Naive thymus-derived CD4-positive, alpha-beta T cell (primary cell): Measurements from ENCODE around the gene RSAD1. TPM values are rescaled to one million over a fixed set of nuclear protein-coding genes. Genes with fewer than 3 reads are reported as not detected.

ENCODE experiments used
- ATAC-seq: fragments of 150-1000 bp; cut with Tn5 transposase; 2 replicates; pipeline ENCODE4 v1.10.0; 2021; ENCODE audit warnings: mild to moderate bottlenecking, moderate library complexity
- CTCF ChIA-PET: fragments of 350-600 bp; sonication (Branson Sonifier 250); formaldehyde crosslinking; loops from one replicate; lab custom pipeline; 2021; ENCODE audit warnings: antibody characterized with exemption; lab: Charles Lee
- POLR2A ChIA-PET: fragments of 350-600 bp; sonication (Branson Sonifier 250); formaldehyde crosslinking; loops from one replicate; lab custom pipeline; 2021; ENCODE audit warnings: antibody characterized with exemption, inconsistent platforms; lab: Charles Lee
- DNase-seq, 9 donors: peaks; one replicate each; pipeline versions ENCODE4 v3.0.0 to v3.0.0-alpha.2; 2020 to 2022; ENCODE audit warnings: mixed read lengths in 1 of 9
- H3K27ac ChIP-seq: one replicate; pipeline ENCODE4 v1.7.0; 2013; ENCODE audit warnings: mild to moderate bottlenecking, low read depth, low read length, moderate library complexity
- H3K27me3 ChIP-seq, 2 donors: one replicate each; pipeline ENCODE4 v1.7.0; 2013; ENCODE audit warnings: low read length in 2 of 2, mild to moderate bottlenecking in 2 of 2, moderate library complexity in 2 of 2; ENCODE audit not compliant: control insufficient read depth in 2 of 2, insufficient read depth in 2 of 2
- H3K36me3 ChIP-seq, 3 experiments: 1 replicate in 2 of 3; 2 replicates in 1 of 3; pipeline ENCODE4 v1.7.0; 2013; ENCODE audit warnings: low read length in 3 of 3, mild to moderate bottlenecking in 3 of 3, moderate library complexity in 1 of 3; ENCODE audit not compliant: insufficient read depth in 3 of 3, control insufficient read depth in 2 of 3
- H3K4me1 ChIP-seq, 2 donors: one replicate each; pipeline ENCODE4 v1.7.0; 2013; ENCODE audit warnings: low read length in 2 of 2, mild to moderate bottlenecking in 2 of 2, moderate library complexity in 1 of 2; ENCODE audit not compliant: control insufficient read depth in 2 of 2, insufficient read depth in 2 of 2
- H3K4me3 ChIP-seq: 2 replicates; pipeline ENCODE4 v1.7.0; 2013; ENCODE audit warnings: mild to moderate bottlenecking, low read length
- H3K9me3 ChIP-seq, 3 experiments: 1 replicate in 2 of 3; 2 replicates in 1 of 3; pipeline ENCODE4 v1.7.0; 2013; ENCODE audit warnings: low read length in 3 of 3; ENCODE audit not compliant: control insufficient read depth in 2 of 3
- H3K27ac Mint-ChIP-seq, 9 donors: one replicate each; pipeline ENCODE4 v1.8.0; 2020 to 2022; ENCODE audit warnings: mixed read lengths in 9 of 9, mild to moderate bottlenecking in 8 of 9, moderate library complexity in 5 of 9, inconsistent platforms in 2 of 9
- H3K27me3 Mint-ChIP-seq, 5 donors: one replicate each; pipeline ENCODE4 v1.8.0; 2021 to 2022; ENCODE audit warnings: mixed read lengths in 5 of 5, mild to moderate bottlenecking in 1 of 5
- H3K36me3 Mint-ChIP-seq, 5 donors: one replicate each; pipeline ENCODE4 v1.8.0; 2020 to 2022; ENCODE audit warnings: mixed read lengths in 5 of 5, mild to moderate bottlenecking in 3 of 5, inconsistent platforms in 1 of 5
- H3K4me1 Mint-ChIP-seq, 7 donors: one replicate each; pipeline ENCODE4 v1.8.0; 2020 to 2022; ENCODE audit warnings: mixed read lengths in 7 of 7, mild to moderate bottlenecking in 3 of 7, inconsistent platforms in 1 of 7
- H3K4me3 Mint-ChIP-seq, 10 donors: one replicate each; pipeline ENCODE4 v1.8.0; 2020 to 2022; ENCODE audit warnings: mild to moderate bottlenecking in 10 of 10, mixed read lengths in 10 of 10, moderate library complexity in 6 of 10, inconsistent platforms in 2 of 10
- H3K9me3 Mint-ChIP-seq, 11 donors: one replicate each; pipeline ENCODE4 v1.8.0; 2020 to 2022; ENCODE audit warnings: mixed read lengths in 11 of 11, mild to moderate bottlenecking in 4 of 11, inconsistent platforms in 1 of 11, moderate library complexity in 1 of 11
- intact Hi-C, 2 donors: fragments of 100-400 bp; cut with micrococcal nuclease; formaldehyde crosslinking; loops; one replicate each; pipeline ENCODE4 v1.15.1; 2023
- polyA plus RNA-seq, 2 donors: library from polyadenylated mRNA; unstranded; fragments of 300-500 nt; fragmentation: Illumina TruSeq; gene quantifications; one replicate each; pipeline ENCODE4 v1.2.3, GENCODE V29; 2021
- total RNA-seq, 6 experiments: library from RNA in 5 of 6; stranded (reverse) in 5 of 6; gene quantifications; 1 replicate in 5 of 6; 2 replicates in 1 of 6; pipeline ENCODE4 v1.2.3 and lab custom pipeline; 2021 to 2026

Gene RSAD1
- total and polyA plus RNA-seq, 7 experiments from 2014 or later = 38.3 to 91.0 (median 56.8) TPM

DNA sequence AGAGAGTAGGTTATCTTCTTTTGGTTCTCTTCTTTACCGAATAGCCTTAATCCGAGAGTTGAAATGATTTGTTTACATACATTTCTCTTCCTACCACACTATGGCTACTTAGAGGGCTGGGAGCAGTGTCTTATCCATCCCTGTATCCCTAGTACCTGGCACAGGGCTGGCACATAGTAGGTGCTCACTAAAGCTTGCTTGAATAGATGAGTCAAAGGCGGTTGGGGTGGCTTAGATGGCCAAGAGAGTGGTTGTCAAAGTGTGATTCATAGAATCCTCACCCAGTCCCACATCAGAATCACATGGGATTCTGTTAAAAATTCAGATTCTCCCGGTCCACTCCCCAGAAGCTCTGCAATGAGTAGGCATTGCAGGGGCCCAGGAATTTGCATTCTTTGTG, 21.0 kb upstream of the RSAD1 start:
- Histone ChIP-seq H3K27ac (no peak overlapping the region), H3K4me3 (no peak overlapping the region), H3K36me3 (no peaks in the 10 kb centered on the region), H3K4me1 (no peaks in the 10 kb centered on the region), H3K9me3 (no peaks in the 10 kb centered on the region), H3K27me3 (no peaks in the 10 kb centered on the region)
- intact Hi-C loops = no loop called here
- Mint-ChIP-seq H3K27ac (no peak overlapping the region), H3K4me1 (peaks cover 0 to 4% (median 0%) of the 10 kb centered on the region in 7 donors), H3K36me3 (peaks cover 0 to 4% (median 0%) of the 10 kb centered on the region in 5 donors), H3K27me3 (no peaks in the 10 kb centered on the region), H3K4me3 (no peak overlapping the region), H3K9me3 (no peaks in the 10 kb centered on the region)
- ChIA-PET CTCF (no interaction called here), POLR2A (no interaction called here)
- ATAC-seq = no peak
- DNase-seq = no peak

DNA sequence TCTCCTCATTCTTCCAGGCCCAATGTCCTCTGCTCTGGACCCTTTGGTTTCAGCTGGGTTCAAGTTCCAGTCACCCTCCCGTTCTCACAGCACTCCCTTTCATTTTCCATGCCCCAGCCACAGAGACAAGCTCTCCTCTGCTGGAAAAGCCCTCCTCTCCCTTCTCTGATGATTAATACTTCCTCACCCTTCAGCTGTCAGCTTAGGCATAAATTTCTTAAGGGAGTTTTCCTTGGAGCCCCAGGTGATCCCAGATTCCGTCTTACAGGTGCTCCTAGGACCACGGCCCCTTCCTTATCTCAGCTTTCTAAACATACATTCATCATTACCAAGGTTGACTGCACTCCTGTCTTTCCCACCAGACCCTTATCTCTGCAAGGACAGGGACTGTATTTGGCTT, 20.4 kb upstream of the RSAD1 start:
- CTCF ChIA-PET = no interaction called here
- Mint-ChIP-seq H3K27me3 (no peaks in the 10 kb centered on the region), H3K36me3 (peaks cover 0 to 4% (median 0%) of the 10 kb centered on the region in 5 donors), H3K27ac (no peak overlapping the region), H3K4me3 (no peak overlapping the region), H3K9me3 (no peaks in the 10 kb centered on the region), H3K4me1 (peaks cover 0 to 2% (median 0%) of the 10 kb centered on the region in 7 donors)
- ATAC-seq = no peak
- no peaks in the 10 kb centered on the region for H3K4me1 ChIP-seq
- no peak overlapping the region for H3K27ac ChIP-seq
- no peaks in the 10 kb centered on the region for H3K36me3 ChIP-seq
- no peak for DNase-seq
- POLR2A ChIA-PET = no interaction called here
- no peaks in the 10 kb centered on the region for H3K9me3 ChIP-seq
- no peak overlapping the region for H3K4me3 ChIP-seq
- no peaks in the 10 kb centered on the region for H3K27me3 ChIP-seq
- intact Hi-C loops = no loop called here

DNA sequence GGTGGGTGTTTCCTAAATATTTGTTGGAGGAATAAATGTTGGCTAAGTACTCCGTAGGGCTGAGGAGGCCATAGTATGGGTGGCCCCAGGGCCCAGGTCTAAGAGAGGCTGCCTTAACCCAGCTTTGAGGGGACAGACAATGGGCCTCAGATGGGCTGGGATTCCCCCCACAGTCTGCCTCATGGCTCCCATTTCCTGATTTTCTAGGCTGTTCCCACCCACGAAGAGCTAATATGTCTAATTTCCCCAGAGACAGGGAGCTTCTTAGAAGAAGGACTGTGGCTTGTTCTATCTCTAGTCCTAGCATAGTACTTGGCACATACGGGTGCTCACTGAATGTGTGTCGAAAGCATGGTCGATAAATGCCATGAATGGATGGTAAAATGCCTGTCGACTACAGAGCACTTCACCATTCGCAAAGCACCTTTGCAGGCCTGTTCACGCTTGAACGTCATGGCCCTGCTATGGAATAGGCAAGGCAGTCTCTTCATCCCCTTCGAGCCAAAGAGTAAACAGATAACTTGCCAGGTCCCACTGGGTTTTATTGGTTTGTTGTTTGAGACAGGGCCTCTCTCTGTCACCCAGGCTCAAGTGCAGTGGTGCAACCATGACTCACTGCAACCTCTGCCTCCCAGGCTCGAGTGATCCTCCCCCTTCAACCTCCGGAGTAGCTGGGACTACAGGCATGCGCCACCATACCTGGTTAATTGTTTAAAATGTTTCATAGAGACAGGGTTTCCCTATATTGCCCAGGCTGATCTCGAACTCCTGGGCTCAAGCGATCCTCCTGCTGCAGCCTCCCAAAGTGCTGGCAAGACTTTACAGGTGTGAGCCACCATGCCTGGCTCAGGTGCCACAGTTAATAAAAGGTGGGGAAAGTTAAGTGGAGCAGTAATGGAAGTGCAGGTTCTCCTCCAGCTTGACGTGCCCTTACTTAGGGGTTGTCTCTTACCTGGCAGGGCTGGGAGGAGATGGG, 19.7 kb upstream of the RSAD1 start:
- H3K27ac Mint-ChIP-seq = peak overlapping the region in 1 of 9 donors; percentile 28
- Histone ChIP-seq H3K27me3 (no peaks in the 10 kb centered on the region), H3K4me1 (no peaks in the 10 kb centered on the region), H3K27ac (no peak overlapping the region), H3K4me3 (no peak overlapping the region), H3K36me3 (no peaks in the 10 kb centered on the region), H3K9me3 (no peaks in the 10 kb centered on the region)
- POLR2A ChIA-PET = no interaction called here
- DNase-seq (no peak), ATAC-seq (no peak)
- intact Hi-C loops = no loop called here
- CTCF ChIA-PET = no interaction called here
- H3K4me3 Mint-ChIP-seq = no peak overlapping the region
- H3K4me1 Mint-ChIP-seq = peaks cover 0 to 2% (median 0%) of the 10 kb centered on the region in 7 donors
- peaks cover 0 to 4% (median 0%) of the 10 kb centered on the region in 5 donors for H3K36me3 Mint-ChIP-seq
- no peaks in the 10 kb centered on the region for H3K9me3 Mint-ChIP-seq
- no peaks in the 10 kb centered on the region for H3K27me3 Mint-ChIP-seq

DNA sequence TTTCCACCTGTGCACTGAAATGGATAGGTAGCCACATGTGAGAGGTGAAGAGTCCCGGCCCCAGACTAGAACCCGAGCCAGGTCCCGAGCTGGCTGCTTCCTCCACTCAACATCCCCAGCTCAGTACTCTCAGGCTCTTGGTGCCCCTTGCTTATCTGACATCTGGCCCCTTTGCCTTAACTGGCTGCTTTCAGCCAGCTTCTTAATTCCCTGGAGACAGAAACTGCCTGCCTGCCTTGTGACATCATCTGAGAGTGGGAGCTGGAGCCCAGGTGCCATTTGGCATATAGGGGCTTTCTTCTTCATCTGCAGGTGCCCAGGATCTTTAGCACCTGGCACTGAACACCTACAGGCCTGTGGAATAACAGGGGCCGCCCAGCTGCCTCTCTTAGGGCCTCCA, 18.9 kb upstream of the RSAD1 start:
- no peak overlapping the region for H3K27ac ChIP-seq
- H3K4me3 ChIP-seq = no peak overlapping the region
- no peaks in the 10 kb centered on the region for H3K27me3 Mint-ChIP-seq
- intact Hi-C loops = no loop called here
- H3K4me1 ChIP-seq = no peaks in the 10 kb centered on the region
- no peak for DNase-seq
- H3K36me3 ChIP-seq = no peaks in the 10 kb centered on the region
- H3K27me3 ChIP-seq = no peaks in the 10 kb centered on the region
- CTCF ChIA-PET = no interaction called here
- POLR2A ChIA-PET = no interaction called here
- H3K36me3 Mint-ChIP-seq = peaks cover 0 to 4% (median 0%) of the 10 kb centered on the region in 5 donors
- no peak for ATAC-seq
- H3K27ac Mint-ChIP-seq = no peak overlapping the region
- no peaks in the 10 kb centered on the region for H3K9me3 ChIP-seq
- H3K4me3 Mint-ChIP-seq = no peak overlapping the region
- H3K4me1 Mint-ChIP-seq = peaks cover 0 to 2% (median 0%) of the 10 kb centered on the region in 7 donors
- no peaks in the 10 kb centered on the region for H3K9me3 Mint-ChIP-seq

DNA sequence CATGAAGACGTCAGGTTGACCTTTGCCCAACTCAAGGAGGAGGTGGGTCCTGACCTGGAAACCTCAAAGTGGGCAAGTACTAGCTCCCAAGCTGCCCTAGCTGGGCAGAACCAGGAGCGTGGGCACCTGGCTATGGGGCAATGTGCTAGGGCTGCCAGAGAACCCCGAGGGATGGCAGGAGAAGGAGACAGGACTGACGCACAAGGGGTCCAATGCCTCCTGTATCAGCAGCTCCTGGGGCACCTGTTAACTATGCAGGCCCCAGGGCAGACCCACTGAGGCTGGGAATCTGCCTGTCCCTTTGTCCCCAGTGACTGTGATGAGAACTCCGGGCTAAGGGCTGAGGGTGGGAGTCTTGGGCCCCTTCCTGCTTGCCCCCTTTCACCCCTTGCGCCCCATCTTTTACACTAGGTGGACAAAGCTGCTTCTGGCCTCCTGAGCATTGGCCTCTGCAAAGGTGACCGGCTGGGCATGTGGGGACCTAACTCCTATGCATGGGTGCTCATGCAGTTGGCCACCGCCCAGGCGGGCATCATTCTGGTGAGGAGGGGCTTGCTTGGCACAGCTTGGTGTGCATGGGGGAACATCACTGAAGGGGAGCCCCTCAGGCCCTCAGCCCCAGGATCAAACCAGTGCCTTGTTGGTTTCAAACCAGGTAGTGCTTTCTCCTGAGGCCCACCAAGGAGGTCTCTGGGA, 17.7 kb upstream of the RSAD1 start:
- Histone ChIP-seq H3K4me3 (no peak overlapping the region), H3K27me3 (no peaks in the 10 kb centered on the region), H3K27ac (no peak overlapping the region), H3K4me1 (no peaks in the 10 kb centered on the region), H3K9me3 (no peaks in the 10 kb centered on the region), H3K36me3 (no peaks in the 10 kb centered on the region)
- H3K4me1 Mint-ChIP-seq = peaks cover 0 to 2% (median 0%) of the 10 kb centered on the region in 7 donors
- no peaks in the 10 kb centered on the region for H3K27me3 Mint-ChIP-seq
- CTCF ChIA-PET = no interaction called here
- no peak overlapping the region for H3K4me3 Mint-ChIP-seq
- H3K36me3 Mint-ChIP-seq = peaks cover 0 to 6% (median 0%) of the 10 kb centered on the region in 5 donors
- ATAC-seq = no peak
- no peak for DNase-seq
- H3K27ac Mint-ChIP-seq = no peak overlapping the region
- intact Hi-C loops = no loop called here
- POLR2A ChIA-PET = no interaction called here
- peaks cover 0 to 3% (median 0%) of the 10 kb centered on the region in 11 donors for H3K9me3 Mint-ChIP-seq

DNA sequence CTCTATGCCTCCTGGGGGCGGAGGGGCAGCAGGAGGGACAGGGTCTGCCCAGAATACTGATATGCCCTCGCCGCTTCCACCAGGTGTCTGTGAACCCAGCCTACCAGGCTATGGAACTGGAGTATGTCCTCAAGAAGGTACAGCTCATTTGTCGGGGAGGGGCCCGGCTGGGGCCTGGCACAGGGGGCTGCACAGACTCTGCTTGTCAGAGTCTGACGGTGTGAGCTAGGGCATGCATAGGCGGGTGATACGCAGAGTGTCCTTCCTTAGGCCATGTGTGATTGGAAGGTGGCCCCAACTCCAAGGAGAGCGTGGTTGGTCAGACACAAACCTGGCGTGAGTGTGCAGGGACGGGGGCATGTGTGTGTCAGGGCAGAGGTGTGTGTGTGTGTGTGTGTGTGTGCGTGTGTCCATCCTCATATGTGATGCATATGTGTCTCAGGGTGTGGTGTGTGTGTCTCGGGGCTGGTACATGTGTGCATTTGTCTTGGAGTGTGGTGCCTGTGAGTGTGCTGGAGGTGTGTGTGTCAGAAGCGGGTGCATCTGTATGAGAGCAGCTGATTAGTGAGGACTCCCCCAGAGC, 17.0 kb upstream of the RSAD1 start:
- ChIA-PET POLR2A (no interaction called here), CTCF (no interaction called here)
- intact Hi-C loops = no loop called here
- ATAC-seq (no peak), DNase-seq (no peak)
- peaks cover 0 to 3% (median 0%) of the 10 kb centered on the region in 11 donors for H3K9me3 Mint-ChIP-seq
- Histone ChIP-seq H3K4me3 (no peak overlapping the region), H3K27me3 (no peaks in the 10 kb centered on the region), H3K27ac (no peak overlapping the region), H3K36me3 (no peaks in the 10 kb centered on the region), H3K9me3 (no peaks in the 10 kb centered on the region), H3K4me1 (no peaks in the 10 kb centered on the region)
- H3K4me1 Mint-ChIP-seq = peaks cover 0 to 2% (median 0%) of the 10 kb centered on the region in 7 donors
- H3K36me3 Mint-ChIP-seq = peaks cover 0 to 6% (median 0%) of the 10 kb centered on the region in 5 donors
- H3K27ac Mint-ChIP-seq = peak overlapping the region in 1 of 9 donors; percentile 21
- H3K4me3 Mint-ChIP-seq = no peak overlapping the region
- H3K27me3 Mint-ChIP-seq = no peaks in the 10 kb centered on the region
